ENCODE data around the gene ADAMTSL4.

Gene ADAMTSL4

GRCh38 chr1:150550222-150551050, 1.2 kb downstream of the ADAMTSL4 start:
- TF ChIP-seq CTCF (IDR thresholded peaks at IDR 0.05; ENCODE audit: borderline replicate concordance, control extremely low read depth, extremely low read depth, insufficient read depth, missing control alignments), result no peak
- DNase-seq (ENCODE audit: low spot score), result no peak
- in situ Hi-C loops (cut with MboI; ENCODE audit: low sequenced_read_pairs, unreplicated experiment), result no loop called here

- in situ Hi-C loops (cut with MboI; ENCODE audit: low sequenced_read_pairs, unreplicated experiment), result no loop called here
- DNase-seq (ENCODE audit: low spot score), result no peak
- TF ChIP-seq CTCF (IDR thresholded peaks at IDR 0.05; ENCODE audit: borderline replicate concordance, control extremely low read depth, extremely low read depth, insufficient read depth, missing control alignments), result no peak
These were observed 2.0 kb downstream of the ADAMTSL4 start for GRCh38 chr1:150551051-150551783.

GRCh38 chr1:150551784-150552127, 2.5 kb downstream of the ADAMTSL4 start:
- no peak for DNase-seq (ENCODE audit: low spot score)
- in situ Hi-C loops (cut with MboI; ENCODE audit: low sequenced_read_pairs, unreplicated experiment), result no loop called here
- TF ChIP-seq CTCF (IDR thresholded peaks at IDR 0.05; ENCODE audit: borderline replicate concordance, control extremely low read depth, extremely low read depth, insufficient read depth, missing control alignments), result no peak

- in situ Hi-C loops (cut with MboI; ENCODE audit: low sequenced_read_pairs, unreplicated experiment), result no loop called here
- no peak for TF ChIP-seq CTCF (IDR thresholded peaks at IDR 0.05; ENCODE audit: borderline replicate concordance, control extremely low read depth, extremely low read depth, insufficient read depth, missing control alignments)
- no peak for DNase-seq (ENCODE audit: low spot score)
These were observed 3.1 kb downstream of the ADAMTSL4 start for GRCh38 chr1:150552128-150552910.

GRCh38 chr1:150552911-150553289, 3.7 kb downstream of the ADAMTSL4 start:
- TF ChIP-seq CTCF (IDR thresholded peaks at IDR 0.05; ENCODE audit: borderline replicate concordance, control extremely low read depth, extremely low read depth, insufficient read depth, missing control alignments), result no peak
- DNase-seq (ENCODE audit: low spot score), result no peak
- in situ Hi-C loops (cut with MboI; ENCODE audit: low sequenced_read_pairs, unreplicated experiment), result no loop called here

GRCh38 chr1:150553392-150554085, 4.3 kb downstream of the ADAMTSL4 start:
- in situ Hi-C loops (cut with MboI; ENCODE audit: low sequenced_read_pairs, unreplicated experiment), result no loop called here
- no peak for DNase-seq (ENCODE audit: low spot score)
- TF ChIP-seq CTCF (IDR thresholded peaks at IDR 0.05; ENCODE audit: borderline replicate concordance, control extremely low read depth, extremely low read depth, insufficient read depth, missing control alignments), result no peak
